Measurements from ENCODE around the gene PCSK1N.

- no peak for TF ChIP-seq CTCF (IDR thresholded peaks at IDR 0.05)
- no peak for TF ChIP-seq EP300 (IDR thresholded peaks at IDR 0.05)
These were observed 41.5 kb downstream of the PCSK1N start for GRCh38 chrX:48793935-48794334.
